ENCODE measurements around the gene GNAL.

- TF ChIP-seq POLR2A (IDR thresholded peaks at IDR 0.05) (no peak), CTCF (IDR thresholded peaks at IDR 0.05) (no peak)
Observed at GRCh38 chr18:11664286-11664685, 24.8 kb upstream of the GNAL start.

All from thyroid gland (tissue), 4 donors.